Caco-2 (cell line): ENCODE measurements around the gene CCDC159. TPM values are rescaled to one million over a fixed set of nuclear protein-coding genes. Genes with fewer than 3 reads are reported as not detected.

Experiments
- BruUV-seq: library from RNA; stranded (reverse); fragments of 400-500 nt; replicated peaks from 2 replicates; lab custom pipeline; 2021; lab: Mats Ljungman, UMichigan
- CTCF ChIA-PET: fragments of 300-600 bp; sonication (Branson Sonifier 250); formaldehyde crosslinking; loops from one replicate; lab custom pipeline; 2022; ENCODE audit warnings: antibody characterized with exemption; lab: Charles Lee
- POLR2A ChIA-PET: fragments of 300-600 bp; sonication (Branson Sonifier 250); formaldehyde crosslinking; loops from one replicate; lab custom pipeline; 2022; ENCODE audit warnings: antibody characterized with exemption; lab: Charles Lee
- DNase-seq, 2 experiments: peaks; one replicate each; pipeline versions ENCODE4 v3.0.0 to v3.0.0-alpha.2; 2020 to 2022
- H3K27me3 ChIP-seq: replicated peaks from 2 replicates; pipeline ENCODE4 v1.6.0; 2011; ENCODE audit warnings: low read length; ENCODE audit not compliant: control insufficient read depth, insufficient read depth
- H3K36me3 ChIP-seq: 2 replicates; pipeline ENCODE4 v1.5.1; 2011; ENCODE audit warnings: low read length; ENCODE audit not compliant: control insufficient read depth, insufficient read depth
- H3K4me1 ChIP-seq: fragments of 250-450 bp; sonication (Bioruptor Pico); 2 replicates; pipeline ENCODE4 v1.5.1; 2020; ENCODE audit warnings: mild to moderate bottlenecking
- H3K4me3 ChIP-seq: 2 replicates; pipeline ENCODE4 v1.5.1; 2011; ENCODE audit warnings: low read depth, mild to moderate bottlenecking, control low read depth, low read length
- H3K9me3 ChIP-seq: fragments of 250-450 bp; sonication (Bioruptor Pico); 2 replicates; pipeline ENCODE4 v1.5.1; 2020; ENCODE audit warnings: mild to moderate bottlenecking, moderate library complexity
- H3K27ac Mint-ChIP-seq: one replicate; pipeline ENCODE4 v1.8.0; 2022; ENCODE audit warnings: mixed read lengths; ENCODE audit not compliant: unreplicated experiment
- H3K27me3 Mint-ChIP-seq: one replicate; pipeline ENCODE4 v1.8.0; 2022; ENCODE audit warnings: mixed read lengths; ENCODE audit not compliant: insufficient read depth, unreplicated experiment
- H3K36me3 Mint-ChIP-seq: one replicate; pipeline ENCODE4 v1.8.0; 2022; ENCODE audit warnings: mild to moderate bottlenecking, mixed read lengths; ENCODE audit not compliant: insufficient read depth, unreplicated experiment
- H3K4me1 Mint-ChIP-seq: one replicate; pipeline ENCODE4 v1.8.0; 2022; ENCODE audit warnings: low read depth, mixed read lengths; ENCODE audit not compliant: unreplicated experiment
- H3K4me3 Mint-ChIP-seq: one replicate; pipeline ENCODE4 v1.8.0; 2022; ENCODE audit warnings: mild to moderate bottlenecking, moderate library complexity, mixed read lengths; ENCODE audit not compliant: unreplicated experiment
- H3K9me3 Mint-ChIP-seq: one replicate; pipeline ENCODE4 v1.8.0; 2022; ENCODE audit warnings: mixed read lengths; ENCODE audit not compliant: unreplicated experiment
- intact Hi-C: fragments of 100-400 bp; cut with micrococcal nuclease; formaldehyde crosslinking; loops from one replicate; pipeline ENCODE4 v1.10.0; 2022; ENCODE audit not compliant: unreplicated experiment
- total RNA-seq: library from RNA; stranded (reverse); gene quantifications from 2 replicates; pipeline ENCODE4 v1.2.3, GENCODE V29; 2022
- TF ChIP-seq, protein P1 (sequence below), 2 experiments: fragments of 200-600 bp in 1 of 2; IDR thresholded peaks; 1 replicate in 1 of 2; 2 replicates in 1 of 2; pipeline versions ENCODE4 v1.5.1 to v1.8.0; 2011 to 2022; ENCODE audit warnings: antibody characterized with exemption in 1 of 2, control low read depth in 1 of 2, inconsistent platforms in 1 of 2, low read depth in 1 of 2, low read length in 1 of 2, mild to moderate bottlenecking in 1 of 2, moderate library complexity in 1 of 2; ENCODE audit not compliant: insufficient read depth in 1 of 2, severe bottlenecking in 1 of 2, unreplicated experiment in 1 of 2

Gene CCDC159
- total RNA-seq, 1 experiment from 2014 or later = 13.9 TPM

DNA sequence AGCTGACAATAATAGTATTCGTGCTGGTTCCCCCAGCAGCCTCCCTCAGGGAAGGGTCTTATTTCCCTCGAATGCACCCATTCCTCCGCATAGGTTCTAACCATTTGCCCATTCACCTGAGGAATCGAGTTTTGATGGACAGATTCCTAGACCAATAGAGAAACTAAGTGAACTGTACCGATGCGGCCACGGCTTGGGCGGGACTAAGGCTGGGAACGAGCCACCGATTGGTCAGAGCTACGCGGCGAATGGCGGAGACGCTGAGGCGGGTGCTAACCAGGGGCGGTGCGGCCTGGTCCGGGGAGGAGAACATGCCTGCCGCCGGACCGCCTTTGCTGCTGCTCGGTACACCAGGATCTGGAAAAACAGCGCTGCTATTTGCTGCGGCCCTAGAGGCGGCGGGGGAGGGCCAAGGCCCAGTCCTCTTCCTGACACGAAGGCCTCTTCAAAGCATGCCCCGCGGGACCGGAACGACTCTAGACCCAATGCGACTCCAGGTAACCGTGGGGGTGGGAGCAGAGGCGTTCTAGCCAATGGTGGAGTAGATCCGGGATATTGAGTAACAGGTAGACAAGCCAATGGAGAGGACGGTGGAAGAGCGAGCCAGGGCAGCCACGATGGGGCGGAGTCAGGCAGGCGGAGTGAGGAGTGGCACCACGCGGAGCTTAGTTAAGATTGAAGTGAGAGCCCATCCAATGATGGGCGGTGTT lies 28.3 kb downstream of the CCDC159 start, which contains the start of gene SWSAP1:
Gene SWSAP1, plus strand, starts transcription at position 234 of the 710 bp plus-strand sequence. Its CDS starts 15 bp downstream, at position 249.
- H3K27me3 ChIP-seq = no peaks in the 10 kb centered on the region
- H3K4me1 ChIP-seq = peaks cover 10% of the 10 kb centered on the region; the same call in 1 of the 2 replicates
- peak within 1 kb of the TSS; percentile 41 for H3K4me3 Mint-ChIP-seq
- H3K27ac Mint-ChIP-seq = peak within 1 kb of the TSS; percentile 8
- no peaks in the 10 kb centered on the region for H3K9me3 Mint-ChIP-seq
- H3K4me3 ChIP-seq = peak within 1 kb of the TSS; percentile 85
- BruUV-seq = TSS peak; percentile 81
- TF ChIP-seq, protein P1, sequence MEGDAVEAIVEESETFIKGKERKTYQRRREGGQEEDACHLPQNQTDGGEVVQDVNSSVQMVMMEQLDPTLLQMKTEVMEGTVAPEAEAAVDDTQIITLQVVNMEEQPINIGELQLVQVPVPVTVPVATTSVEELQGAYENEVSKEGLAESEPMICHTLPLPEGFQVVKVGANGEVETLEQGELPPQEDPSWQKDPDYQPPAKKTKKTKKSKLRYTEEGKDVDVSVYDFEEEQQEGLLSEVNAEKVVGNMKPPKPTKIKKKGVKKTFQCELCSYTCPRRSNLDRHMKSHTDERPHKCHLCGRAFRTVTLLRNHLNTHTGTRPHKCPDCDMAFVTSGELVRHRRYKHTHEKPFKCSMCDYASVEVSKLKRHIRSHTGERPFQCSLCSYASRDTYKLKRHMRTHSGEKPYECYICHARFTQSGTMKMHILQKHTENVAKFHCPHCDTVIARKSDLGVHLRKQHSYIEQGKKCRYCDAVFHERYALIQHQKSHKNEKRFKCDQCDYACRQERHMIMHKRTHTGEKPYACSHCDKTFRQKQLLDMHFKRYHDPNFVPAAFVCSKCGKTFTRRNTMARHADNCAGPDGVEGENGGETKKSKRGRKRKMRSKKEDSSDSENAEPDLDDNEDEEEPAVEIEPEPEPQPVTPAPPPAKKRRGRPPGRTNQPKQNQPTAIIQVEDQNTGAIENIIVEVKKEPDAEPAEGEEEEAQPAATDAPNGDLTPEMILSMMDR (IDR thresholded peaks at IDR 0.05; ENCODE audit: insufficient read depth in 1 of 2, low read depth in 1 of 2, low read length in 1 of 2, severe bottlenecking in 1 of 2, unreplicated experiment in 1 of 2) = no peak
- H3K4me1 Mint-ChIP-seq = no peaks in the 10 kb centered on the region
- H3K36me3 ChIP-seq = no peaks in the 10 kb centered on the region
- POLR2A ChIA-PET = interaction anchor here (0.5 to 1.7 kb wide), 19 partner anchors 9 to 1775 kb away, joined by 3 to 19 read pairs (median 6); partner anchors contain the start of genes CCDC159, ECSIT, EPOR and IER2
- CTCF ChIA-PET = interaction anchor here (0.7 to 2.1 kb wide), 17 partner anchors 9 to 463 kb away, joined by 3 to 30 read pairs (median 4); partner anchors contain the start of genes EPOR, ODAD3, PRKCSH and RAB3D
- H3K9me3 ChIP-seq = no peaks in the 10 kb centered on the region
- H3K27me3 Mint-ChIP-seq = no peaks in the 10 kb centered on the region
- intact Hi-C loops = loop anchor here (2.0 kb wide), 2 partner anchors 28 to 82 kb away; partner anchors contain the start of genes CCDC159 and TMEM205
- peak; percentile 97 to 98 for DNase-seq
- peaks cover 9% of the 10 kb centered on the region for H3K36me3 Mint-ChIP-seq

DNA sequence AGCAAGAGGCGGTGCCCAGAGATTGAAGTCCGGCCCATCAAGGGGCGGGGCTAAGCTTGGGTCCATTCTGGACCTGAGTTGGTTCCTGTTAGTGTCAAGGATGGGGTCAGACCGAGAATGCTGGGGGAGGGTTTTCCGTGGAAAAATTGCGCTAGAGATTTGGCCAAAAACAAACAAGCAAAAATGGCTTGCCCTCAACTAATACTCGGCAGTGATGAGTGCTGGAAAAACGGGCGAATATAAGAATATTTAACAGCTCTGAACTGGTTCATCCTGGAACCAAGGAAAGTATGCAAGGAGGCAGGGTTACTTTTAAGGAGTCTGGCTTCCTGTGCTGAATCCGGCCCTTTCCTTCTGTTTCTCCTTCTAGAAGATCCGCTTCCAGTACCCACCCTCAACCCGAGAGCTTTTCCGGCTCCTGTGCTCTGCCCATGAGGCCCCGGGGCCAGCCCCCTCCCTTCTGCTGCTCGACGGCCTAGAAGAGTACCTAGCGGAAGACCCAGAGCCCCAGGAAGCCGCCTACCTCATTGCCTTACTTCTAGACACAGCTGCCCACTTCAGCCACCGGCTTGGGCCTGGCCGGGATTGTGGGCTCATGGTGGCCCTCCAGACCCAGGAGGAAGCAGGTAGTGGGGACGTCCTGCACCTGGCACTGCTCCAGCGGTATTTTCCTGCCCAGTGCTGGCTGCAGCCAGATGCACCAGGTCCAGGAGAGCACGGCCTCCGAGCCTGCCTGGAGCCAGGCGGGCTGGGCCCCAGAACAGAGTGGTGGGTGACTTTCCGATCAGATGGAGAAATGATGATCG lies 29.0 kb downstream of the CCDC159 start:
- DNase-seq = no peak
- TSS peak; percentile 82 for BruUV-seq
- no peaks in the 10 kb centered on the region for H3K4me1 Mint-ChIP-seq

More for the DNA sequence above, 29.0 kb downstream of the CCDC159 start:
- H3K27me3 ChIP-seq = no peaks in the 10 kb centered on the region
- ChIA-PET CTCF (interaction anchor here (0.7 to 2.1 kb wide), 13 partner anchors 8 to 161 kb away, joined by 3 to 30 read pairs (median 4); partner anchors contain the start of genes EPOR, ODAD3, PRKCSH and RAB3D), POLR2A (interaction anchor here (0.5 to 1.7 kb wide), 17 partner anchors 8 to 222 kb away, joined by 3 to 19 read pairs (median 5); partner anchors contain the start of genes CCDC159, ECSIT, EPOR and ODAD3)
- no peak overlapping the region for H3K27ac Mint-ChIP-seq
- TF ChIP-seq, protein P1 (IDR thresholded peaks at IDR 0.05; ENCODE audit: insufficient read depth in 1 of 2, low read depth in 1 of 2, low read length in 1 of 2, severe bottlenecking in 1 of 2, unreplicated experiment in 1 of 2) = no peak
- no peaks in the 10 kb centered on the region for H3K9me3 ChIP-seq
- intact Hi-C loops = loop anchor here (2.0 kb wide), 2 partner anchors 29 to 83 kb away; partner anchors contain the start of genes CCDC159 and TMEM205
- no peaks in the 10 kb centered on the region for H3K36me3 ChIP-seq
- H3K9me3 Mint-ChIP-seq = no peaks in the 10 kb centered on the region
- H3K4me1 ChIP-seq = peaks cover 10% of the 10 kb centered on the region; the same call in 1 of the 2 replicates
- H3K4me3 ChIP-seq = peak overlapping the region; percentile 35
- H3K4me3 Mint-ChIP-seq = no peak overlapping the region
- H3K27me3 Mint-ChIP-seq = no peaks in the 10 kb centered on the region
- H3K36me3 Mint-ChIP-seq = peaks cover 6% of the 10 kb centered on the region
